NAMALWA (cell line): Measurements from ENCODE around the gene FAM216B.
"Not testable (repeated sequence)": the region's sequence is repeated elsewhere in the genome, so short reads cannot be mapped to it uniquely, and the experiment has no call there.

Experiments used
- DNase-seq: peaks from one replicate; pipeline ENCODE4 v3.0.0-alpha.2; 2015; ENCODE audit warnings: low spot score

Gene FAM216B

DNA sequence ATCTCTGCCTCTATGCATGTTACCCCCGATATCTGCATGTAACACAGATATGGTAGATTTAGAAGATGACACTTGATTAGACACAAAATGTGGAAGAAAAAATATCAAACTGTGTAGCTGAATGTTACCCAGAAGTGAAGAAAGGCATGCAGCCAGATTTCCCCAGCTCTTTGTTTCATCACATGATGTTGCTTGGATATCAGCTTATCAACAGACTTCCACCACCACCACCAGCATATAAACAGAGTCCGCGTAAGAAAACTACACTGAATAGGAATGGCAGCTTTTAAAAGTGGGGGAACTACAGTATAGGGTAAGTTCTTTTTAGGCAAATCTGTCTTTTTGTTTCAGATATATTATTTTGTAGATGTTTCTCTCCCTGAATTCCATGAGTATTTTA lies at the start of gene FAM216B:
TSS of gene FAM216B (plus strand) at position 233 of the 400 bp plus-strand sequence. CDS start 2,484 bp downstream, outside the sequence.
- DNase-seq: no peak

DNA sequence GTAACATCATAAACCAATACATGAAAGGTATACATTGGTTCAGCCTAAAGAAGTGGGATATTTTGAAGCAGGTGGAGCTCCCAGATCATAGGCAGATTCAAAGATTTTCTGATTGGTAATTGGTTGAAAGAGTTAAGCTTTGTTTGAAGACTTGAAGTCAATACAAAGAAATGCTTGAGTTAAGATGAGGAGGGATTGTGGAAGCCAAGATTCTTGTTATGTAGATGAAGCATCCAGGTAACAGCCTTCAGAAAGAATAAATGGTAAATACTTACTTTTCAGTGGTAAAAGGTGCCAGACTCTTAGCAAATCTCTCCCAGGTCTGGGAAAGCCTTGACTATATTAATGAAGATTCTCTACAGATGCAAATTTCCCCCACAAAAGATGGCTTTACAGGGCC lies 49.3 kb upstream of the FAM216B start:
- no peak for DNase-seq

DNA sequence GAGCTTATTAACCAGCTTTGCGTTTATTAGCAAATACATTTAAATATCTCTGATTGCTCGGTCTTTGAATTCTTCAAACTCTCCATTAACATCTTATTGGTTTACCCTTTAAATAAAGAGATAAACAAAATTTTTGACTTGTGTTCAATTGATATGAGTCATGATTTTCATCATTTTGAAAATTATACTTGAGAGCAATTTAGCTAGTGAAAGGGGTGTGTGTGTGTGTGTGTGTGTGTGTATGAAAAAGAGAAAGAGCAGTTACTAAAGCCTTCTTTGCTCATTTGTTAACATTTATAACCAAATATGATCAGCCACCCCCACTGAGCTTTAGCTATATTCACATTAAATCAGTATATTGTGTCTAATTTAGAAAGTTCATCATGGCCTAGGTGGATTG lies 48.3 kb upstream of the FAM216B start:
- no peak for DNase-seq

DNA sequence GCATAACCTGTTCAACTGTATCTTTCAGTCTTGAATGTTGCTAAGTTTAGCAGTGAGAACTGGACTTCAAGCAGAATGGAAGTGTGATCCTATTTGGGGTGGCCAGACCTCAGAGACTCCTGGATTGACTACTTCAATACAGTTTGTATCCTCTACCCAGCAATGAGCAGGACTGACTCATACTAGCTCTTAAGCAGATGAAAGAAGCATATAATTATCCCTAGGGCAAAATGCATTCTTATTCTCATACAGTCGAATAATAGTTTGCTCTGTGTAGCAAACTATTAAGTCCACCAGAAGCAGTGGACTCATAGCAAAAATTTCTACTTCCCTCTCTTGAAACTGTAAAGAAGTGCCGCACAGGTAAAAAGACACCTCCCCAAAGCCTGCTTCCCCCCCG lies 46.4 kb upstream of the FAM216B start:
- DNase-seq: no peak

DNA sequence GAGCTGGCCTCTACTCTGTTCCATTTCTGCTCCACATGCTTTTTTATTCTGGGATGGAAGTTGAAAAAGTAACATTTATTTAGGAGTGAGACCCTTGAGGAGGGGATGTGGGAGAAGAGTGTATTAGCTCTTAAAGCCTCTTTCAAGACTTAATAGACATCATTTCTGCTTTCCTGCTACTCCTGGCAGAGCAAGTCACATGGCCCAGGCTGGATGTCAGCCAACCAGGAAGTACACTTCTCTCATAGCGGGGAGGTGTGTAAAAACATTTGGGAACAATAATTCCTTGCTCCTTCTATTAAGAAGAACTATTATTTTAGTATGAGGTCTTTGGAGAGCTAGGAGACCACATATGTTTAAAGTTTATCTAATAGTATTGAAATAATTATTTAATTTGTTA lies 40.6 kb upstream of the FAM216B start:
- DNase-seq: peak; percentile 51

DNA sequence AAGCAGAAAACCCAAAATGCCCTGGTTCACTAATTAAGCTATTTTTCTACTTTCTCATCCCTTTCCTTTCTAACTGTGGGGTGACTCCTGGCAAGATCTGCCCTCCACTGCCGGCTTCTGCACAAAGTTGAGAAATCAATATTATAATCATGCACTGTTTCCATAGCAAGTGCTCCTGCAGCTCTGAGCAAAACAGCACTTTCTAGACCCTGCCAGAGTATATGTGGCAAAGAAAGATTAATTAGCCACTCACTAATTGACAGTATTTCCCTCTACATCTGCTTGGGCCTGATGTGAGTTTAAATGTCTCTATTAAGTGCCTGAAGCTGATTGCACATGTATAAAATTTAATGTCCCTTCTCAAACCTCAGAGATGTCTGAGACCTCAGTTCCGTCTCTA lies 39.5 kb upstream of the FAM216B start:
- DNase-seq: no peak

DNA sequence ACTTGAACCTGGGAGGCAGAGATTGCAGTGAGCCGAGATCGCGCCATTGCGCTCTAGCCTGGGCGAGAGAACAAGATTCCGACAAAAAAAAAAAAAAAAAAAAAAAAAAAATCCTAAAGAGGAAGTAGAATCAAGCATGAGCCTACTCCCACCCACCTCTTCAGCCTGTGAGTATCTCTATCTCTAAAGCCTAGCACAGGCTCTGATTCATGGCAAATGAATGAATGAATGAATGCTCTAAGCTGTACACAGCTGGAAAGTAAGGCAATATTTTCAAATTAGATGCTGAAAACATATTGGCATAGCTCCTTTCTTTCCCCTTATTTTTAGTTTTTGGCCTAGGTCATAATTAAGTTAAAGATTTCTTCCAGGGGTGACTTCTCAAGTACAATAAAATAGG lies 35.7 kb upstream of the FAM216B start:
- no peak for DNase-seq

DNA sequence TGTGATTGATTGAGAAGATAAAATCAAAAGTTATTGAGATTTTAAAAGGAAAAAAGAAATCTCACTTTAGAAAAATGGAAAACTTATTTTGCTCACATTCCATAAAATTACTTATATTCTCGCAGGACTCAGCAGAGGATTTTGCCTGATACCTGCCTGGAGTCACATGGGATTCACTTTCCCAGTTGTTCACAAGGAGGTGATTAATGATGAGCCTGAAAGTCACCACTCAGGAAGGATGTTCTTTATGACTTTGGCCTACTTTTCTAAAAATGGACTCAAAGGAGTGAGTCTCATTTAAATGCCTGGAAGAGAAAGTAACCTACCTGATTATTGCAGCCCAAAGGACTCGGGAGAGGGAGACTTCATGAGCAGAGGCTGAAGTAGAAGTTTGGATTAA lies 34.5 kb upstream of the FAM216B start:
- no peak for DNase-seq

DNA sequence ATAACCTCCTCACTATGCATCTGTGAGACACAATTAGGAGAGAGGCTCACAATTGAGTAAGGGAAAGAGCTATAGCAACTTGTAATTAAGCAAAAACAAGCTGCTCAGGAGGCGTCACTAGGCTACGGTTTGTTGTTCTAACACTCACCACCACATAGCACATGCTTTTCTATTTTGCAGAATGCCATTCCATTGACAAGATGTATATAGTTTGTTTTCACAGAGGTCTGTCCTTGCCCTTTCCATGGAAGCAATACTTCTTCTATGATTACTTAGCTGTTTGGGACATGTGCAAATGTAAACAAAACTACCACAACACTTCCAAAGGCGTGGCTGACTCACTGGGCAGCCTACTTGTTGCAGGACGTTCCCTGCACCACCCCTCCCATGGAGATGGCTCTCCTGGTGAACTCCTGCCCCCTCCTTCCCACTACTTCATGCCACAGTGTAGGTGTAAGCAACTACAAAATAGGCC lies 33.9 kb upstream of the FAM216B start:
- no peak for DNase-seq

DNA sequence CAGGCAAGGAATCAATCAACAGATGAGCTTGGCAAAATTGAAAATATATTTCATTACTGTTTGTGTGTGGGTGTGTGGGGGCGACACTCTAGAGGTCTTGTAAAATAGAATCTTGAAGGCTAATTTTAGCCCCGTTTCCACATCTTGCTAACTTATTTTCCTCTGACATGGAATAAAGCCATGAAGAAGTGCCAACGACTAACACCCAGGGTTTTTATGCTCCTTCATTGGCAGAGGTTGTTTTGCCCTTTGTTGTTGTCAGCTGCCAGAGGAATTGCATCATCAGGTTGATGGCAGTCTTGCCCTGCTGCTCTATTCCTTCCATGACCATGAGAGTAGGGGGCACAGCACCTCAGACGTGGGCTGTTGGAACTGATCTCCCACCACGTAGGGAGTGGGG lies 30.6 kb upstream of the FAM216B start:
- DNase-seq: no peak

DNA sequence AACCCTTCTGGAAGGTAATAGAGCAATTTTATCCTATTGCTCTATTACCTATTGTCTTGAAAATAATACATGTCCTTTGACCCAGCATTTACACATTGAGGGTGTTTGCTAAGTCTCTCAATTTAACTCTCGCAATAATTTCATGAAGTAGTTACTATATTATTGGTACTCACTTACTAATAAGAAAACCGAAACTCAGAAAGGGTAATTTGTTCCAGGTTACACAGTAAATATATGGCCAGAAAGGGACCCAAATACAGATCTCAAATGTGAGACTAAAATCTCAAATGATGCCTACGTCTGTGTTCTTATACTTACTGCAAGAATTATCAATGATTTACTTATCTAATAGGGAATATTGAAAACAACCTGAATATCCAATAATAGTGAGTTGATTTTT lies 29.7 kb upstream of the FAM216B start:
- DNase-seq: no peak

DNA sequence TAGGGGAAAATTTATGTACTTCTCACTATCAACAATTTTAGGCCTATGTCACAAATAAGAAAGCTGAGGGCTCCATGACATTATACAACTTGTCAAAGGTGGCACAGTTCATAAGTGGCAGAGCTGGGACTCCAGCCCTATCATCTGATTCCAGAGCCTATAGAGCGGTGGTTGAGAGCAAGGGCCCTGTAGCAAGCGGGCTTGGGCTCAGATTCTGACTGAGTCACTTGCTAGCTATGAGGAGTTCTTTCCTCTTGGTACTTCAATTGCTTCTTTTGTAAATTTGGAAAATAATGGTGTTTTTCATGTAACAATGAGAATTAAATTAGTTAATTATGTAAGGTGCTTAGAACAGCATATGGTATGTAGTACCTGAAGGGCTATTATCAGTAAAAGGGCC lies 28.7 kb upstream of the FAM216B start:
- no peak for DNase-seq

DNA sequence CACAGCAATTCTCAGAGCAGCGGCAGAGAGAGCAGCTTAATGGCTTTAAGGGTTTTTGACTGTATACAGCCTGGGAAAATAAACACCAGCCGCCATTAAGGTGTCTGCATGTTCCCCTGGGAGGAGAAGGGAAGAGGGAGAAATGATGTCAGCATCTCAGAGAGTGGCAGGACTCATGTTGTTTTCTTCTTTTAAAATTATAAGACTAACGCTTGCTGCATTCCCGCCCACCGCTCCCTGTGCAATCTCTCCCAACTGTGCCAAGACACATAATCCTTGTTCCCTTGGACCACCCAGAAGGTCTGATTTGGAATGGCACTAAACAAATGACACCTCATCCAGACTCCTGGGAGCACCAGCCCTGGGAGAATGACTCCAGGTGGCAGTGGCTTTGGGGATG lies 27.7 kb upstream of the FAM216B start:
- no peak for DNase-seq

DNA sequence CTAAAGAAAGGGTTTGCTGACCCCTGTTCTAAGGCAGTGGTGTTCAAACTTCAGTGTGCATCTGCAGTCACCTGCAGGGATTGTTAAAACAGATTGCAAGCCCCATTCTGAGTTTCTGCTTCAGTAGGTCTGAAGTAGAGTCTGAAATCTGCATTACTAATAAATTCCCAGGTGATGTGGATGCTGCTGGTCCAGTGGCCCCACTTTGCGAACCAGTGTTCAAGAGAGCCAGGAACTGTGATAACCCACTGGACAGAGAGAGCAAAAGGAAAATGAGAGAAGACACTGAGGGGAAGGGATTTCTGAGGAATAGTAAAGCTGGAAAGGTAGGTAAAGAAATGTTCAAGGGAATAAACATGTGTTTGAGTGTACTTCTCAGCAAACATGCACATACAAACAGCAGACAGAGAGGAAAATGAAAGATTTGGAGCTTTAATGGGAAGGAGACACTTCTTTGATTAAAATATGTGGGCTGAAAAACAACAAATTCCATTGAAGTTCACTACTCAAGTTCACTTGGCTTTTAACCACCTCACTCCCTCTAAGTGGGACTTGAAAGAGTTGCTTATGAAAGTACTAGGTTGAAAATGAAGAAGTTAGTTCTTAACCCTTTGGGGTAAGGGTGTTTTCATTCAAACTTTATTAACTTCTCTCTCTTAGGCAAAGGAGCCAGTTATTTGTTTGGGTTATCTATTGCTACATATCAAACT lies 26.4 kb upstream of the FAM216B start:
- DNase-seq: no peak

DNA sequence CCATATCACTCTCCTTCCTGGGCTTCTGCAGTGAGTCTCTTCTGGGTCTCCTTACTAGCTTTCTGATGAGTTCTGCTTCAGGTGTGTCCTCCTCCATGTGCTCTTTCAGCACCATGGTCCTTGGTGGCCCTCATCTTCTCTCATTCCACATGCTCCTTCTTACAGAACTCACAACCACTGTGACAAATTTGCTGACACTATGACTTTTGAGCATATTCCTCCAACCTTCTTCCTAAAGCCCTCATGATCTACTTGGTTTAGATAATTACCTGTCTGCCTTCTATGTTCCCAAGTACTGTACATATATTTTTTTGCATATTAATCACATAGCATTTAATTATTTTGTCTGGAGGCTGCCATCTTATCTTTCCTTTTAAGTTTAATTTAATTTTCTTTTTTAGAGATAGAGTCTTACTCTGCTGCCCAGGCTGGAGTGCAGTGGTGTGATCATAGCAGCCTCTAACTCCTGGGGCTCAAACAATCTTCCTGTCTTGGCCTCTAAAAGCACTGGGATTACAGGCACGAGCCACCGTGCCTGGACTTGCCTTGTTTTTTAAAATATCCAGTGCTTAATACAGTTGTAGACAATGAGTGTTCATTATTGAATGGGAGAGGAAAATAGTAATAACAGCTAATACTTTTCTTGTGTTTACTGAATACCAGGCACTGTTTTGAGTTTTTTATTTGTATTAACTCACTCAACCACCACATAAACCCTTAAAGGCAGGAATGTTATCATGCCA lies 23.5 kb upstream of the FAM216B start:
- DNase-seq: no peak

DNA sequence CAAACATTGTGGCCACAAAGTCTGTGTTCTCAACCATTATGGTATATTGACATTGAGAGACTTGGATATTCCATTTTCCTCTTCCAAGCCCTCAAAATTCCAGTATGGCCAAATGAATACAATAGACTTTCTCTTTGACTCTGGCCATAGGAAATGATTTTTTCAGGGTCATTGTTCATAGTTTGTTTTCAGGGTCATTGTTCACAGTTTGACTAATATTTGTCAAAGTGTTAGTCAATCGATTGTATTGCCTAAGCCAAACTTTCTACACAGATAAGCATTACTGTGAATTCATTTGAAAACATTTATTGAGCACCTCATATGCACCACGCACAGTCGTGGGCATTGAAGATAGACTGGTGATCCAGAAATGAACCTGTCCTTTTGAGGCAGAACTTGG lies 22.9 kb upstream of the FAM216B start:
- DNase-seq: no peak

DNA sequence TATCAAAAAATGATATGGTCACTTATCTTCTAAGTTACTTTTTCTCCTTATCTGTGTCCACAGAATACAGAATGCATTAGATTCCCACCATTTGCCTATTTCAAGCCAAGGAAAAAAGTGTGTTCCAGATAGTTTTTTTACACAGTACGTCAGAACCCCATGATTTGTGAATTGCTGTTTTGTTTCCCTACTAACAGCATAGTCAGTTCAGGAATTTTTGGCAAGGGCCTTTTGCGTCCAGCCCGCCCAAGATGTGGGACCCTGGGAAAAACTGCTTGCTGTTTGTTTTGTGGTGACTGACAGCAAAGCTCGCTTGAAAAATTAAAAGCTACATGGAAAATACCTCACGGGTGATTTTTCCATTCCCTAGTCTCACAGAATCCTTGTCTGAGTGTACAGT lies 20.4 kb upstream of the FAM216B start:
- no peak for DNase-seq

DNA sequence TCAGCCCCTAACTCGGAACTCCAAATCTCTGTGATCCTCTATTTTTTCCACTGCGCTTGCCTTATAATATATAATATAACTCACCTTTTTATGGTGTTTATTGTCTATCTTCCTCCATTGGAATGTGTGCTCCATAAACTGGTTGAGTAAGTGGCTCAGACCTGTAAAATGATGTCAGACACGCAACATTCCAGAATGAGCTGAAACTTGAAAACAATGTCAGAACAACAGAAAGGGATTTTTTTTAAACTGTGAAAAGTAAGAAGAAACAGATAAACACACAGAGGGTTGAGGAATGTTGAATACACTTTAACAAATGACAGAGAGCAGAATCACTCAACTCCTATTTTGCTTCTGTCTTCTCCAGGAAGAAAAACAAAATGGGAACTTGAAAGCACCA lies 19.1 kb upstream of the FAM216B start:
- no peak for DNase-seq

DNA sequence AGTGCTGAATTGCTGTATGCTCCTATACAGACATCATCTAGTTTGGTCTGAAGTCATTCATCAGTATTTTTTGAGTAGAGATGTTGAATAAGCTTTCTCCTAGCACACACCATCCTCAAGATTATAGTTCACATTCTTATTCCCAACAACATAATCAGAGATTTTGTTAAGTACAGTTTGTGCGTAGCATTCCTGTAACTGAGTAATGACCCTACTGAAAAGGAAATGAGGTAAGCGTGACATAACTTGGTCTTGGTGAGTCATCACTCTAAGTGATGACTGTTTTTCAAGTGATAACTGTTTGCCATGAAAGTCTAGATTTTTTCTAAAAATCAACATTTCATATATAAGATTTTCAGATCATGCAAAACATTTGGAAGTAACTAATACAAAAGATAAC lies 18.5 kb upstream of the FAM216B start:
- no peak for DNase-seq

DNA sequence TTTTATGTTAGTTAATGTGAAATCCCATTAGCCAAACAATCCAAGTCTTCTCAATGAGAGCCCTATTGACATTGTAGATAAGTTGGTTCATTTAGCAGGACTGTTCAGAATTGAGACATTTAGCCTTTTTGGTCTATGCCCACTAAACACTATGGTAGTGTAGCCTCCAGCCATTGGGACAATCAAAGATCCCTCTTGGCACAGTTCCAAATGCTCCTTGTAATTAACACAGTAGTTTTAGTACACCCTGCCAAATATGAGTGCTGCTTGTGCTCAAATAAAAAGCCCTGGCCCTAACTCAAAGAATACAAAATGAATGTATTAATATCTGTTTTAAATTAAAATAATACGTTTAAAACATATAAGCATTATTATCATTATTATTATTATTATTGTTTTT lies 15.4 kb upstream of the FAM216B start:
- DNase-seq: no peak

DNA sequence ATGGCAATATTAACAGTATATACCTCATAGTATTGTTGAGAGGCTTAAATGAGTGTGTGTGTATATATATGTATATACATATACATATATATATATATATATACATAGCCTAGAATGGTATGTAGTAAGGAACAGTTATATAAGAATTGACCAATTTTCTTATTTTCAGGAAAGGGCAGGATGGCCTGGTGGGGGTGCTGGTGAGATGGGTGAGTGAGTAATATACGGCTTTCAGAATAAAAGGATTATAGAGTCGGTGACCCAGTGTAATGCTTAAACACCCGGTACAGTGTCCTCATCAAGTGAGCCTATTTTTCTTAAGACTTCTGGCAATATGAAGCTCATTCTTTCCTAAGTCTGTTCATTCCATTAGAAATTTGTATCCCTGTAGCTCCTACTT lies 11.7 kb upstream of the FAM216B start:
- no peak for DNase-seq

DNA sequence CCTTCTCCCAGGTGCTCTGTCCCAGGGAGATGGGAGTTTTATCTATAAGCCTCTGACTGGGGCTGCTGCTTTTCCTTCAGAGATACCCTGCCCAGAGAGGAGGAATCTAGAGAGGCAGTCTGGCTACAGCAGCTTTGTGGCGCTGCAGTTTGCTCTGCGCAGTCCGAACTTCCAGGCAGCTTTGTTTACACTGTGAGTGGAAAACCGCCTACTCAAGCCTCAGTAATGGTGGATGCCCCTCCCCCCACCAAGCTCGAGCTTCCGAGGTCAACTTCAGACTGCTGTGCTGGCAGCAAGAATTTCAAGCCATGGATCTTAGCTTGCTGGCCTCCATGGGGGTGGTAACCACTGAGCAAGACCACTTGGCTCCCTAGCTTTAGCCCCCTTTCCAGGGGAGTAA lies 4.8 kb upstream of the FAM216B start:
- DNase-seq: not testable (repeated sequence)

DNA sequence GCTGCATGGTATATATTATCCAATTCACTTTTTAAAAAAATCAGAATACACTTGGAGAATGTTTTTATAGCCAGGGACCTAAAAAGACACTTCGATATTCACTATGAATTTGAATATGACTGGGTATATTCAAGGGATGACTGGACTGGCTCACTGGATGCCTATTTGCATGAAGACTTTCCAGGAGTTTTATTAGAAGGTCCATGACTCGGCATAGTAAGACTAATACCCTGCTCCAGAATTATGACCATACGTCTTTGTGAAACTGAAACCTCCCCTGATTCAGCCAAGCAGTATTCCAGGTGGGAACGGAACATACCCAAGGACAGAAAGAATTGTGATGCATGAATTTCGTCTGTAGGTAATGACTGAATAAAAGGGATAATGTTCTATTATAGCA lies 3.9 kb upstream of the FAM216B start:
- no peak for DNase-seq

DNA sequence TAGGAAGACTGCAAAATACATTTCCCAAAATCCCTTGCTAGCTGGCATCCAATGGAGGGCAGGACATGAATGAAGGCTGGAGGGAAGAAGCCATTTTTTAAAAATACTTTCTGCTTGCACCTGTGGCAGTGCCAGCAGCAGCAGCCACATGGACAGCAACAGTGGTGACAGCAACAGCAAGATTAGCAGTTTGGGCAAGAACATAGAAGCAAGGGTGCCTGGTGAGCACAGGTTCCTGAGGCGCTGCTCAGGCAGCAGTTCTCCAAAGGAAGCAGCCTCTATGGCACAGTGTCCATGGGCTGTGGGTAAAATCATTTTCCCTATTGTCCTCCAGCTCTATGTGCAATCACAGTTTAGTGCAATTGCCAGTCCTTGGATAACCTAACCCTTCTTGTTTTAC lies 1.3 kb upstream of the FAM216B start:
- no peak for DNase-seq
